ENCODE data around the gene VAPB.

VAPB gene

DNA sequence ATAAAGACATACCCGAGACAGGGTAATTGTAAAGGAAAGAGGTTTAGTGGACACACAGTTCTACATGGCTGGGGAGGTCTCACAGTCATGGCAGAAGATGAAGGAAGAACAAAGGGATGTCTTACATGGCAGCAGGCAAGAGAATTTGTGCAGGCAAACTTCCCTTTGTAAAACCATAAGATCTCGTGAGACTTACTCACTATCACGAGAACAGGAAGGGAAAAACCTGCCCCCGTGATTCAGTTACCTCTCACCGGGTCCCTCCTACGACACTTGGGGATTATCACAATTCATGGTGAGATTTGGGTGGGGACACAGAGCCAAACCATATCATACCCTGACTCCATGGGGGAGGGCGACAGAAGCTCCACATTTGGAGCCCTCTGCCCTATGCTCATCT is 7.4 kb upstream of the VAPB start:
- DNase-seq: no peak

GRCh38 chr20:58382096-58382495 is 6.9 kb upstream of the VAPB start:
- DNase-seq: no peak

DNA sequence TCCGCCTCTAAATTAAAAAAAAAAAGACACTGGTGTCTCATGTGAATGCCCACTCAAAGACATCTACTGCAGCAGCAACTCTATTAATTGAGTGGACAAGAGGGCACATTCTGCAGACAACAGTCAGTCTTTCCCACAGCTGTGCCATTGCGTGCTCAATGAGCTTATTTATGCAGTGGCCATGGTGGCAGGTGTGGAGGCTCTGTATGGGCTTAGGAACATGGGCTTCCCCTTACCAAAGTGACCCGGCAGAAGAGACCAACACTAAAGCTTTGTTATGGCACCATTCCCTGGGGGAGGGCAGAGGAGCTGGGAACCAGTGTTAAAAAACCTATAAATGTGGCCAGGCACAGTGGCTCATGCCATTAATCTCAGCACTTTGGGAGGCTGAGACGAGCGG is 4.2 kb upstream of the VAPB start:
- no peak for DNase-seq

- no peak for DNase-seq
Measured at GRCh38 chr20:58388028-58388601, 914 bp upstream of the VAPB start.

GRCh38 chr20:58389324-58389967 is 417 bp downstream of the VAPB start:
- no peak for DNase-seq

GRCh38 chr20:58389968-58390658 is 1.1 kb downstream of the VAPB start:
- no peak for DNase-seq

GRCh38 chr20:58390659-58391035 is 1.6 kb downstream of the VAPB start:
- no peak for DNase-seq

DNA sequence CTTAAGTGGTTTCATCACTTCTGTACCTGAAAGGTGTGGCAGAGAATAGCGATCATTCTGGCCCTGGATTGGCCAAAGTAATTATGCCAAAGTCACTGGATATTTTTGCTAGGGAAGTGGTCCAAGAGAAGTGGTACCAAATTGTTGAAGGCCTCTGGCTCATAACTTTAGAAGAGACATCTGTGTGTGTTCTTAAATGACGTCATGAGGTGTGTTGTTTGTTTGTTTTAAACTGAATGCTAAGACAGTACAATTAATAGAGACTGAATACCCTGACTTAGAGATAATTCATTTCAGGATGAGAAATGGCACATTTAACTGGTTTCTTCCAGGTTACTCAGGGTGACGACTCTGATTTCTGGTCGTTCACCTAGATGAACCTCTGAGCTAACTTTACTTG is 3.3 kb downstream of the VAPB start:
- DNase-seq: no peak

GRCh38 chr20:58393299-58393698 is 4.3 kb downstream of the VAPB start:
- no peak for DNase-seq

DNA sequence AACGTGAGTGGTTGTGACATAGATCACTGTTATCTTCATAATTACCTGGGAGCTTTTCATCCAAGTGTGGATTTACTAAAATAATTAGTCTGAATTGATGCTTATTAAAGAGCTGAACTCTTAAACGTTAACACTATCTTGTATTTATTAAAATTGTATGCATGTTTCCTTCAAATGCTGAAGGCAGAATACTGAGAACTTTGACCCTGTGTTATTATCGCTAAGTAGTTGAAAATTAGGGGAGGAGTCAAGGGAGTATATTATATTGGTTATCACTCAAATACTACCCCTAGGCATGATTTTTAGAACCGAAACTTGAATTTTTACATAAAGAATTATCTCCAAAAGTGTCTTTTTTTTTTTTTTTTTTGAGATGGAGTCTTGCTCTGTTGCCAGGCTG is 5.8 kb downstream of the VAPB start:
- DNase-seq: no peak

- no peak for DNase-seq
Measured at GRCh38 chr20:58395604-58396003, 6.6 kb downstream of the VAPB start.

- no peak for DNase-seq
Measured at GRCh38 chr20:58397429-58397828, 8.4 kb downstream of the VAPB start.

DNA sequence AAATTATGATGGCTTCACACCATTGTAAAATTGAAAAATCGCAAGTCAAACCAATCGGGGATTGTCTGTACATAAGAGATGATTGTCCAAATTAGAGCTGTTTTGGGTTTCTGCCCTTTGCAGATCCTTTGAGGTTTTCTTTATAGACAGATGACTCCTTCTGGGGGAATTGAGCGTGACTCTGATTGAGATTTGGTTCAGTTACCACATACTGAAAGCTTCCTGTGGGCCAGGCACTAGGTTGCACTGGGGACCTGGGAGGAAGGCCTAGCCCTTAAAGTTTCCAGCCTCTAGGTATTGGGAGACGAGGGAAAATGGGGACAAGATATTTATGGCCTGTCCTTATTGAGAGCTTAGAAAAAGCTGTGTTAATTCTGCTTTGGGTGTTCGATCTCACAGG is 9.2 kb downstream of the VAPB start:
- no peak for DNase-seq

DNA sequence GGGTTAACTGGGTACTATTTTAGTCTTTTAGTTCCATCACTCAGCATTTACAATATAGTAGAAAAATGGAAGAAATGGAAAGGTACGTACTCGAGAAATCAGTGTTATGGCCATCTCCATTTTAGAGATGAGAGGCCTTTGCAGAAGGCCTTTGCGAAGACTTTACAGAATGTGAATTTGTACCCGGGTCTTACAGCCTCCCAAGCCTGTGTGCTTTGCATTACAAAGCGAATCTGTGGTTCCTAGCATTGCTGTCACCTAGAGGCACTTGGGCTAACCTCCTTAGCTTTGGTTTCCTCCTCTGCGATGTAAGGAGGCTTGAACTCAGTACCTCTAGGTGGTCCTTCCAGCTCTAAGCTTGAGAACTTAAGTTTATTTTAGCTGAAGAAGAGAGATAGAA is 10.9 kb downstream of the VAPB start:
- no peak for DNase-seq

GRCh38 chr20:58401162-58401561 is 12.1 kb downstream of the VAPB start:
- DNase-seq: no peak

DNA sequence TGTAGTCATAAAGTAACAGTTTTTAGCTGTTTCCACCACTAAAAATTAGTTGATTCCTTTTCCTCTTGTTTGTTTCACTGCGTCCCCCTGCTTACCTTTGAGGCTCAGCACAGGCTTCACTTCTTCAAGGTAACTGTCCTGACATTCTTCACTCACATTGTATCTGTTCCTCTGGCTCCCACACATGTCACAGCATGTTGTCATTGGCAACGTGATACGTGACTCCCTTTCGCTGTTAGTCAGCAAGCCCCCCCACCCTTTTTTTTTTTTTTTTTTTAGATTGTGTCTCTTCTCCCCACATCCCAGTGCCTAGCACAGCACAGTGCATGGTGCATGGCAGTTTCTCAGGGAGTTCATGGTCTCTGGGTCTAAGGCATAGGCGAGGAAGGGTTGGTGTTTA is 13.3 kb downstream of the VAPB start:
- DNase-seq: no peak

DNA sequence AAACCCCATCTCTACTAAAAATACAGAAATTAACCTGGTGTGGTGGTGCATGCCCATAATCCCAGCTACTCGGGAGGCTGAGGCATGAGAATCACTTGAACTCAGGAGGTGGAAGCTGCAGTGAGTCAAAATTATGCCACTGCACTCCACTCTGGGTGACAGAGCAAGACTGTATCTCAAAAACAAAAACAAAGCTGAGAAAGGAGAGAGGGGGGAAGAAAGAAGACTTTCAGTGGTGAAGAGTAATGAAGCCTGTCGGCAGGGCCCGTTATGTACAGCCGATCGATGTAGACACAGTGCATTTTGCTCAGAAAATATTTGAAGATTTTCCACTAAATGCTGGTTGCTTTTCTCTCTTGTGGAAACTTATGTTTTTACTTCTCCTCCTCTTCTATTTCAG is 13.8 kb downstream of the VAPB start:
- DNase-seq: no peak

GRCh38 chr20:58403272-58403671 is 14.2 kb downstream of the VAPB start:
- DNase-seq: no peak

DNA sequence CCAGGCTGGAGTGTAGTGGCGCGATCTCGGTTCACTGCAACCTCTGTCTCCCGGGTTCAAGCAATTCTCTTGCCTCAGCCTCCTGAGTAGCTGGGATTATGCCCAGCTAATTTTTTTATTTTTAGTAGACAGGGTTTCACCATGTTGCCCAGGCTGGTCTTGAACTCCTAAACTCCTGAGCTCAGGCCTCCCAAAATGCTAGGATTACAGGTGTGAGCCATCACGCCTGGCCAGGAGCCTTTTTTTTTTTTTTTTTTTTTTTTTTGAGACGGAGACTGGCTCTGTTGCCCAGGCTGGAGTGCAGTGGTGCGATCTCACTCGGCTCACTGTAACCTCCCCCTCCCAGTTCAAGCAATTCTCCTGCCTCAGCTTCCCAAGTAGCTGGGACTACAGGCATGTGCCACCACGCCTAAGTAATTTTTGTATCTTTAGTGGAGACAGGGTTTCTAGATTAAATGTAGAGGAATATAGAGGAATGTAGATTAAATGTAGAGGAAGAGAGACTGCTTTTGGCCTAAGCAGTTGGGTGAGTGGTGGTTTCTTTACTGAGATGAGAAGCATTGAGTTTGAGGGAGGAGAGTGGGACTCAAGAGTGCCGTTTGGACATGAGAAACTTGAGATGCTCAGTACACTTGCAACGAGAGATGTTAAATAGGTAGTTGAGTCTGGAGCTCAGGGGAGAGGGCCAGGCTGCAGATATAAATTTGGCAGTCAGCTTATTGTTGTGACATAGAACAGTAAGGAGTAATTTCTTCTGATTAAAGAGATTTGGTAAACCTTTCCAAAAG is 16.7 kb downstream of the VAPB start:
- no peak for DNase-seq

- no peak for DNase-seq
Measured at GRCh38 chr20:58406422-58407001, 17.5 kb downstream of the VAPB start.

- no peak for DNase-seq
Measured at GRCh38 chr20:58407201-58407873, 18.3 kb downstream of the VAPB start.

DNA sequence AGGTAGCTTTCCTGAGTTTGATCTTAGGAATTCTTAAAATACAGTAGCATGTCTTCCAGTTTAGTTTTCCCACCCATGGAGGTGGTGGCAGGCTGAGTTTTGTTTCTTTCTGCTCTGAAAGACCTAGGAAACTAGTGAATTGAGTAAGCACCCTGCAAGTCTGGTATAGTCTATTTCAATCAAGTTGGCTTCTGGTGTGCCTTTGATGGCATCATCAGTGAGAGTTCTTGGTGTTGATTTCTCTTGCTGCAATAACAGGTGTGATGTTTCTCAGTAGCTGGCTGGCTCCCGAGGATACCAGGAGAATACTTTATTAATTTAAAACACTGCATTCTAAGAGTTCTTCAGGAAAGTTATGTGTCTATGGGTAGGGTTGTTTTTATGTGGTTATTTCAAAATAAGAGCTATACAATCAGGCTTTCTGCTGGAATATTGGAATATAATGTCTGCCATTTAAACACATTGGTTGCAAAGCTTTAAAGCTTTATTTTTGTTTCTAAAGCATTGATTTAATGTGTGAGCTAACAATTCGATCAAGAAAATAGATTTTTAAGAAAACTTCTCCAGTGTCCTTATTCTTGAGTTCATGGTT is 19.0 kb downstream of the VAPB start:
- DNase-seq: peak; percentile 33

Data from CD4-positive, alpha-beta T cell treated with Interleukin-4 for 4 hours (primary cell).